Measurements from ENCODE around the gene PHLDB1. TPM values are rescaled to one million over a fixed set of nuclear protein-coding genes. Genes with fewer than 3 reads are reported as not detected.

PHLDB1 gene
- total RNA-seq, 2 experiments from 2014 or later, result 1.7 to 2.7 TPM

DNA sequence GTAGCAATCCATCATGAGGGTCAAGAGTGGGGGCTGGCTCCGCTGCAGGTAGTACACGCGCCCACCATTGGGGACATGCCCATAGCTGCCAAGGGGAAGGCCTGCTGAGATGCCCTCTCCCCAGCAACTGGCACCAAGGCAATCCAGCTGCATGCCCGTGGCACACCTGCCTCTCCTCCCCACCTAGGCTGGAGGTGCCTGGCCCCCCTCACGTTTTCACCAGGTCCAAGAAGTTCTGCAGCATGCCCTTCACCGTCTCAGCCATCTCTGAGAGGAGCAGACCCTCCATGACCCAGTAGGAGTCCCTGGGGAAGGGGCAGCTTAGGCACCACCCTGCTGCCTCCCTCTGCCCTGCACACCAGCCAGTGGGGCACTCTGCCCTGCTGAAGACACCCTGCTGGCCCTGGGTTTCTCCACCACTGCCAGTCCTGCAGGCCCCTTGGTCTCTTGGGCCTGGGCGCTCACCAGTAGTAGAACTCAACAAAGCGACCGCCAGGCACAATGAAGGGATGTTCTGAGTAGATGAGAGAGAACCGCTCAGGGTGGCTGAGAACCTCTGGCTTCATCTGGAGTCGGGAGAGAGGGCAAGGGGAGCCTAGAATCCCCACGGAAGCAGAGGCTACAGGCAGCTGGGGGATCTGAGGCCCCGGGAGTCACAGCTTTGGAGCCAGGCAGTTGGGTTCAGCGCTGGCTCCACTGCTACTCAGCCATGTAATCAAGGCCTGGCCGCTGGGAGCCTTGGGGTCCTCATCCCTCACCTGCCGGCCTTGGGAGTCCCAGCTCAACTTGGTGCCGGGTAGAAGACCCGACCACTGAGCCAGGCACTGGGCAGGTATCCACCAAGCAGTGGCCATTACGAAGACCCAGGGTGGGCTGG, 54.2 kb downstream of the PHLDB1 start:
- H3K27ac Mint-ChIP-seq, result no peak overlapping the region
- ATAC-seq (no peak), DNase-seq (no peak)
- POLR2A ChIA-PET, result no interaction called here
- H3K36me3 Mint-ChIP-seq (ENCODE audit: low read depth), result no peaks in the 10 kb centered on the region
- H3K4me1 Mint-ChIP-seq, result peaks cover 5% of the 10 kb centered on the region
- H3K4me3 Mint-ChIP-seq, result no peak overlapping the region
- no peaks in the 10 kb centered on the region for H3K9me3 Mint-ChIP-seq (ENCODE audit: low read depth)
- H3K27me3 Mint-ChIP-seq, result no peaks in the 10 kb centered on the region
- CTCF ChIA-PET, result interaction anchor here (2.3 to 2.6 kb wide), 2 partner anchors 25 to 67 kb away, joined by 8 to 13 read pairs; no protein-coding TSS in a partner anchor
- intact Hi-C loops (cut with DNase I, micrococcal nuclease), result no loop called here

DNA sequence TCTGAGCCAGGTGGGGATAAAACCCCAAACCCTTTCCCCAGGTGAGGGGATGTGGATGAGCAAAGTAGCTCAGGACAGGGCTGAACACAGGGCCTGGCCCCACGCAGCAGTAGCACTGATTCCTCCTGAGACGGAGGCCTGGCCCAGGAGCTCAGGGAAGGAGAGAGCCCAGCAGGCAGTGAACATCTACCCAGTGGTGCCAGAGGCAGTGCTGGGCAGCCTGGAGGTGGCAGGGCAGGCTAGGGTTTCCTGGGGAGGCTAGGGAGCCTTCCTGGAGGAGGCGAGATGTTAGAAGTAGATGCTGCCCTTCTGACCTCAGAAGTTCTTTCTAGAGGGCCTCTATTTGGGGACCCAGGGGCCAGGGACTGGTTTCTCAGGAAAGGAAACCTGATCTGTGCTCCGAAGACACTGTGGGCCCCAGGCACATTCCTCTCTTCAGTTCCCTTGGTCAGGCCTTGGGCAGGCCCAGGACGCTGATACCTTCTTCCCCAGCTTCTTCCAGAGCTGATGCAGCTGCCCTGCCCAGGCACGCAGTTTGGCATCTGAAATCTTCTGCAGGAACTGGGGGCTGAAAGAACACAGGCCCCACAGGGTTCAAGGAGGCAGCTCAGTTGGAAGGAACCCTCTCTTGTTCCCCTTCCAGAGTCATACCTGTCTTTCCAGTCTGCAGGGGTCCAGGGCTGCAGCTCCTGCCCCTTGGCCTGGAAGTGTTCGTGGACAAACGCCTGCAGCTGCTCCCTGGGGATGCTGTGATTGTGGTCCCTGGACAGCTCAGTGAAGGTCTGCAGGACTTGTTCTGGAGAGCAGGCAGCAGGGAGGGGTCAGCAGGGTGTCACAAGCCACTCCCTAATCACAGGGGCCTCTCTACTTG, 55.2 kb downstream of the PHLDB1 start:
- Mint-ChIP-seq H3K36me3 (ENCODE audit: low read depth) (no peaks in the 10 kb centered on the region), H3K27me3 (no peaks in the 10 kb centered on the region), H3K4me1 (peaks cover 5% of the 10 kb centered on the region), H3K4me3 (no peak overlapping the region), H3K9me3 (ENCODE audit: low read depth) (no peaks in the 10 kb centered on the region), H3K27ac (no peak overlapping the region)
- no peak for ATAC-seq
- intact Hi-C loops (cut with DNase I, micrococcal nuclease), result no loop called here
- ChIA-PET POLR2A (no interaction called here), CTCF (interaction anchor here (0.8 to 2.6 kb wide), 5 partner anchors 17 to 499 kb away, joined by 3 to 13 read pairs (median 3); partner anchors contain the start of gene TREH)
- DNase-seq, result no peak

DNA sequence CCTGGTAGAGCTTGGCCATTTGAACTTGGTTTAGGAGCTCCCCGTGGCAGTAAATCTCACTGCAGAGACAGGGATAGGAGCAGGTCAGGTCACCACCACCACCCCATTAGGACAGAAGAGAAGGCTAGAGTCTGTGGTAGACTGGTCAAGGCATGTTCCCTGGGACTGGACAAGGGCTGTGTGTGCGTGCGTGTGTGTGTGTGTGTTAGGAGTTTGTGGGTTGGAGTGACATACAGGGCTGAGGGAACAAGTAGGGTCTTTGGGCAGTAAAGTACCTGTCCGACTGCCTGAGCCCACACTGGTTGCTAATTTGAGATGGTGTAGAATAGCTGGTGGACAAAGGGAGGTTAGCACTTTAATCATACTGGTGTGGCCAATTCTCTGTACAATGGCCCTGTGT, 56.0 kb downstream of the PHLDB1 start:
- intact Hi-C loops (cut with DNase I, micrococcal nuclease), result no loop called here

DNA sequence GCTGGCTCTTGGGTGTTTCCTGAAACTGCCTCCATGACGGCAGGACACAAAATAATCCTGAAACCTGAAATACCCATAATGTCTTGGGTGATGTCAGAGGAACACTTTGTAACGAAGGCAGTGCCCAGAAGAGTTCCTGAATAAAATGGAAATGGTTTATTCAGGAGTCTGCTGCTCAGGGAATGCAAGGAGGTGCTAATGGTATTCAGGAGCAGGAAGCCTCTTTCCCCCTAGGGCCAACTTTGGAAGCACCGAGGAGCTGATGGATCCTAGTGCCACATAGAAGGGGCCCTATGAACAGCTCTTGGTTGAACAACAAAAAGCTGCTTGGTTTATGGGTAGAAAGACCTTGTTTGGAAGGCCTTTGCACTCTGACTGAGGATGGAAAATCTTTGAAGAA, 56.5 kb downstream of the PHLDB1 start:
- no peaks in the 10 kb centered on the region for H3K36me3 Mint-ChIP-seq (ENCODE audit: low read depth)
- H3K9me3 Mint-ChIP-seq (ENCODE audit: low read depth), result no peaks in the 10 kb centered on the region
- H3K27ac Mint-ChIP-seq, result no peak overlapping the region
- intact Hi-C loops (cut with DNase I, micrococcal nuclease), result no loop called here
- POLR2A ChIA-PET, result no interaction called here
- ATAC-seq (no peak), DNase-seq (no peak)
- no peak overlapping the region for H3K4me3 Mint-ChIP-seq
- CTCF ChIA-PET, result interaction anchor here (0.6 to 1.1 kb wide), 3 partner anchors 26 to 83 kb away, joined by 3 to 4 read pairs (median 3); no protein-coding TSS in a partner anchor
- no peaks in the 10 kb centered on the region for H3K27me3 Mint-ChIP-seq
- peaks cover 5% of the 10 kb centered on the region for H3K4me1 Mint-ChIP-seq

More for the DNA sequence above, 56.0 kb downstream of the PHLDB1 start:
- DNase-seq, result no peak
- ChIA-PET CTCF (interaction anchor here (0.6 to 2.6 kb wide), 7 partner anchors 16 to 500 kb away, joined by 3 to 13 read pairs (median 3); partner anchors contain the start of gene TREH), POLR2A (no interaction called here)
- Mint-ChIP-seq H3K27me3 (no peaks in the 10 kb centered on the region), H3K9me3 (ENCODE audit: low read depth) (no peaks in the 10 kb centered on the region), H3K4me3 (no peak overlapping the region), H3K36me3 (ENCODE audit: low read depth) (no peaks in the 10 kb centered on the region), H3K4me1 (peaks cover 5% of the 10 kb centered on the region), H3K27ac (no peak overlapping the region)
- ATAC-seq, result no peak

DNA sequence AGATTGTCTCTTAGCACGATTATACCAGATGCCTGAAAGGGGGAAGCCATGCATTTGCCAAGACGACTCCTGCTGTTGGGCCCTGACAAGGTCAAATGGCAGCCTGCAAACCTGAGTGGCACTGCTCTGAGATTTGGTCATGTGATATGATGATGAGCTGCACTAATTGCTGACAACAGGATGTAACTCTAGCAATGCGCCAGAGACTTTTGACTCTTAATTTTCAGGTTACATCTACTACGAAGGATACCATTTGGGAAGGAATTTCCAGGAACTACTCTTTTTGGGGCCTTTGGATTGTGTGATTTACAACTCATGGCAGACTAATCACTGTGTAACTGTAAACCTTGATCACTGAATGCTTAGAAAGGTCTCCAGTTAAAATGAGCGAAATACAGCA, 59.0 kb downstream of the PHLDB1 start:
- DNase-seq (no peak), ATAC-seq (no peak)
- no peak overlapping the region for H3K4me3 Mint-ChIP-seq
- no peak overlapping the region for H3K27ac Mint-ChIP-seq
- ChIA-PET POLR2A (interaction anchor here (1.0 kb wide), 1 partner anchor 9 kb away, joined by 3 read pairs; no protein-coding TSS in a partner anchor), CTCF (interaction anchor here (0.6 to 2.2 kb wide), 4 partner anchors 10 to 835 kb away, joined by 3 to 10 read pairs (median 5); no protein-coding TSS in a partner anchor)
- H3K27me3 Mint-ChIP-seq, result peaks cover 6% of the 10 kb centered on the region
- H3K4me1 Mint-ChIP-seq, result peaks cover 5% of the 10 kb centered on the region
- H3K9me3 Mint-ChIP-seq (ENCODE audit: low read depth), result peaks cover 2% of the 10 kb centered on the region
- H3K36me3 Mint-ChIP-seq (ENCODE audit: low read depth), result no peaks in the 10 kb centered on the region
- intact Hi-C loops (cut with DNase I, micrococcal nuclease), result no loop called here

DNA sequence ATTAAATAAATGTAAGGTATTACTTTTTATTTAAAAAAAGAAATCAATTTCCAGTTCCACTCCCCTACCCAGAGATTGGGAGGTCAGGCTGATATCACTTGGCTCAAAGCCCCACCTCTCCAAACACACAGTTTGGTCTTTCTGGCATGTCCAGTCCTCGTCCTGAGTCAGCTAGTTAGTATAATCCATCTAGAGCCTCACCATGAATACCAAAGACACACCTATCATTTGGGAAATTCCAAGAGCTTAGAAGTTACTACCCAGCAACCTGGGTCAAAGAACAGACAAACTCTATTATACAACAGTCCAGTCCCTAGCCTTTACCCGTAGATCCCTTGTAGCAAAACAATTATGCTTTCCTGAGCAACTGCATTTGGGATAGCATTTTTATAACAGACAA, 62.6 kb downstream of the PHLDB1 start:
- Mint-ChIP-seq H3K27ac (no peak overlapping the region), H3K9me3 (ENCODE audit: low read depth) (peaks cover 5% of the 10 kb centered on the region), H3K36me3 (ENCODE audit: low read depth) (no peaks in the 10 kb centered on the region), H3K27me3 (peaks cover 8% of the 10 kb centered on the region), H3K4me1 (peaks cover 5% of the 10 kb centered on the region), H3K4me3 (no peak overlapping the region)
- DNase-seq, result no peak
- ATAC-seq, result no peak
- CTCF ChIA-PET, result interaction anchor here (0.6 to 1.1 kb wide), 5 partner anchors 17 to 303 kb away, joined by 3 read pairs; no protein-coding TSS in a partner anchor
- intact Hi-C loops (cut with DNase I, micrococcal nuclease), result no loop called here
- POLR2A ChIA-PET, result no interaction called here

DNA sequence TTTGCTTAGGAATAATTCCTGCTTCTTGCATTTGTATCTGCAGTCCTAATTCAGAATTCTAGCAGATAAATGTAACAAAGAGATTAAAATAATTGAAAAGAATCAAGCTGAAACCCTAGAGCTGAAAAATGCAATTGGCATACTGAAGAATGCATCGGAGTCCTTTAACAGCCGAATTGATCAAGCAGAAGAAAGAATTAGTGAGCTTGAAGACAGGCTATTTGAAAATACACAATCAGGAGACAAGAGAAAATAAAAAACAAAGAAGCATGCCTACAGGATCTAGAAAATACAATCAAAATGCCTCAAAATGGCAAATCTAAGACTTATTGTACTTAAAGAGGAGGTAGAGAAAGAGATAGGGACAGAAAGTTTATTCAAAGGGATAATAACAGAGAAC, 63.8 kb downstream of the PHLDB1 start:
- DNase-seq (no peak), ATAC-seq (no peak)
- intact Hi-C loops (cut with DNase I, micrococcal nuclease), result no loop called here
- Mint-ChIP-seq H3K27ac (no peak overlapping the region), H3K9me3 (ENCODE audit: low read depth) (peaks cover 5% of the 10 kb centered on the region), H3K4me1 (peaks cover 3% of the 10 kb centered on the region), H3K27me3 (peaks cover 8% of the 10 kb centered on the region), H3K36me3 (ENCODE audit: low read depth) (no peaks in the 10 kb centered on the region), H3K4me3 (no peak overlapping the region)
- ChIA-PET POLR2A (no interaction called here), CTCF (interaction anchor here (0.6 to 0.9 kb wide), 2 partner anchors 66 to 168 kb away, joined by 3 read pairs; no protein-coding TSS in a partner anchor)

DNA sequence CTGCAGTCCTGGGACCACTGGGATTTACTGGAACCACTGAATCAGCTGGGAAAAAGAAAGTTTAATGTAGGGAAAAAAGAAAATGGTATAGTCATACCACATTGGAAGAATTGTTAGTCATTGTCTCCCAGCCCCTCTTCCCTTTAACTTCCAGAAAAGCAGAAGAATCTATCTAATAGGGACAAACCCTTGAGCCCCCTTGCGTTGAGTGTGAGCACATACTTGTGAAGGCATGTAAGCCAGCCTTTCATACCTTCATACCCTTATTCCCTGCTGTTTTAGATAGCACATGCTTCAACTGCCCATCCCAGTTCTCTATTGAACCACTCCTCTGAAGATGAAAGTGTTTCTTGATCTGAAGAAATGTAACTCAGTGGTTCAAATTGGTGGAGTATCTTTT, 65.4 kb downstream of the PHLDB1 start:
- no peak overlapping the region for H3K4me3 Mint-ChIP-seq
- intact Hi-C loops (cut with DNase I, micrococcal nuclease), result no loop called here
- H3K36me3 Mint-ChIP-seq (ENCODE audit: low read depth), result no peaks in the 10 kb centered on the region
- CTCF ChIA-PET, result interaction anchor here (1.3 kb wide), 1 partner anchor 61 kb away, joined by 4 read pairs; no protein-coding TSS in a partner anchor
- peaks cover 8% of the 10 kb centered on the region for H3K27me3 Mint-ChIP-seq
- no peak for ATAC-seq
- no peaks in the 10 kb centered on the region for H3K4me1 Mint-ChIP-seq
- DNase-seq, result no peak
- POLR2A ChIA-PET, result no interaction called here
- H3K9me3 Mint-ChIP-seq (ENCODE audit: low read depth), result peaks cover 10% of the 10 kb centered on the region
- H3K27ac Mint-ChIP-seq, result no peak overlapping the region

DNA sequence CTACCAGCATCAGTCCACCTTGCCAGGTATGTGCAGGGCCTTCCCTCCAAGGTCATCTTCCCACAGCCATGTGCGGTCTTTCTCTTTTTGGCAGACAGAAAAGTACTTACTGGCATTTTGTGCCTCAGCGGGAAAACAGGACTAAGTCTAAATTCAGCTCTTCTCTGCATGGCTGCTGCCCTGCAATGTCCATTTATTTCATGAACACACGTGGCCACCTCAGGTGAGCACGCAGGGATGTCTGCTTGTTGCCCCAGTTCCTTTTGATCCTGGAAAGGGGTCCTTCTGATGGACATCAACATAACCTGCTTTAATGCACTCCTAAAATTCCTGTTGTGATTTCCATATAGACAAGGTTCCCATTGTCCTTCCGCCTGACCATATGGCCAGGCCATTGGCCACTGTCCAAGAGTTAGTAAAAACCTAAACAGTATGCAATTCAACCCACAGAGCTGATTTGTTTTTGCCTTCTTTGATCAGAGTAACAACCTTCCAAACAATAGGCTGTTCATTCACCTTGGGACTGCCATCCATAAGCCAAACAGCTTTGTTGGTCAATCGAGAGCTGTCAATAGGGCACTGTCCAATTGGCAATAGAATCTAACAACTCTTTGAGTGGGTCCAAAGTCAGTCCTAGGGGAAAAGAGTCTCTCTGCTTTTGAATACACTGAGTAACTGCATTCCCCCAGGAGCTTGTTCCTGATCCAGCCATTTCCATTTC, 66.1 kb downstream of the PHLDB1 start:
- ATAC-seq (no peak), DNase-seq (no peak)
- no peak overlapping the region for H3K4me3 Mint-ChIP-seq
- POLR2A ChIA-PET, result no interaction called here
- peaks cover 10% of the 10 kb centered on the region for H3K9me3 Mint-ChIP-seq (ENCODE audit: low read depth)
- CTCF ChIA-PET, result interaction anchor here (1.0 kb wide), 1 partner anchor 16 kb away, joined by 3 read pairs; no protein-coding TSS in a partner anchor
- no peaks in the 10 kb centered on the region for H3K4me1 Mint-ChIP-seq
- H3K27me3 Mint-ChIP-seq, result peaks cover 8% of the 10 kb centered on the region
- no peak overlapping the region for H3K27ac Mint-ChIP-seq
- H3K36me3 Mint-ChIP-seq (ENCODE audit: low read depth), result no peaks in the 10 kb centered on the region
- intact Hi-C loops (cut with DNase I, micrococcal nuclease), result no loop called here

DNA sequence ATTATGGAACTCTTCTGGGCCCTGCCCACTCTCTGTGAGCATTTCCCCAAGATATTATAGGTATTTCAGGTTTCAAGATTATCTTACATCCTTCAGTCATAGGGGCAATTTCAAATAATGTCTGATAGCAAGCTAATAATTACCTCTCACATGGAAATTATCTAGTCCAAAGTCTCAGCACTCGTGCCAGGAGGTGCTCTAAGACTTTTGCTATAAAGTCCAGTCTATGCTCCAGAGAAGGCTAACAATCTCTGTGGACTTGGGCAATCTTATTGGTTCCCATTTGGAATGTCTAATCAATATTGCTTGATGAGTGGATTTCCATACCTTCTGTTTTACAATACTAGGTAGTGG, 66.6 kb downstream of the PHLDB1 start:
- ChIA-PET POLR2A (no interaction called here), CTCF (interaction anchor here (1.0 kb wide), 1 partner anchor 15 kb away, joined by 3 read pairs; no protein-coding TSS in a partner anchor)
- no peaks in the 10 kb centered on the region for H3K36me3 Mint-ChIP-seq (ENCODE audit: low read depth)
- H3K27ac Mint-ChIP-seq, result no peak overlapping the region
- no peaks in the 10 kb centered on the region for H3K4me1 Mint-ChIP-seq
- ATAC-seq (no peak), DNase-seq (no peak)
- peaks cover 10% of the 10 kb centered on the region for H3K9me3 Mint-ChIP-seq (ENCODE audit: low read depth)
- no peak overlapping the region for H3K4me3 Mint-ChIP-seq
- intact Hi-C loops (cut with DNase I, micrococcal nuclease), result no loop called here
- H3K27me3 Mint-ChIP-seq, result peaks cover 8% of the 10 kb centered on the region

DNA sequence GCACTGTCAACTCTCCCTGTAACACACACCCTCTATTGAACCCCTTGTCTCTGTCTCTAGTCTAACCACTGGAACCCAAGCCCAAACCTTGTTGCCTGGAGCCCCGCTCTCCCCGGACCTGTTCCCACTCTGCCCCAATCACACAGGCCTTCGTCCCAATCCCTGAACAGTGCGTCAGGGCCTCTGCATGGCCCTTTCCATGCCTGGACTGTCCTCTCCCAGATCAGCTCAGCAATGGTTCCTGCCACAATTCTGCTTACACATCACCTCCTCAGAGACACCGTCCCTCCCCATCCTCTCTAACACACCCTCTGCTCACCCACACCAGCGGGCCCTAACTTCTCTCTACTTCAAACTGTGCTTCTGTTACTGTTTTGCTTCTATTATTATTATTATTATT, 70.6 kb downstream of the PHLDB1 start:
- Mint-ChIP-seq H3K36me3 (ENCODE audit: low read depth) (no peaks in the 10 kb centered on the region), H3K27ac (no peak overlapping the region), H3K9me3 (ENCODE audit: low read depth) (peaks cover 5% of the 10 kb centered on the region), H3K4me3 (no peak overlapping the region), H3K27me3 (no peaks in the 10 kb centered on the region), H3K4me1 (no peaks in the 10 kb centered on the region)
- intact Hi-C loops (cut with DNase I, micrococcal nuclease), result loop anchor here in 1 of 2 experiments (1.0 kb wide), 1 partner anchor 14 kb away; no protein-coding TSS in a partner anchor
- ChIA-PET CTCF (interaction anchor here (1.2 to 1.3 kb wide), 2 partner anchors 12 to 14 kb away, joined by 3 to 5 read pairs; no protein-coding TSS in a partner anchor), POLR2A (no interaction called here)
- no peak for DNase-seq
- no peak for ATAC-seq

All from activated CD4-positive, alpha-beta T cell treated with anti-CD3 and anti-CD28 coated beads for 36 hours (primary cell).